GM19468 (cell line): Measurements from ENCODE around the gene ROMO1.
"Not testable (repeated sequence)": the region's sequence is repeated elsewhere in the genome, so short reads cannot be mapped to it uniquely, and the experiment has no call there.

Experiments
- ATAC-seq: cut with Tn5 transposase; IDR thresholded peaks from one replicate; pipeline ENCODE4 v1.9.1; 2021; ENCODE audit warnings: mild to moderate bottlenecking, moderate library complexity, moderate number of reproducible peaks; ENCODE audit not compliant: unreplicated experiment; ENCODE audit errors: extremely low read depth

Gene ROMO1

GRCh38 chr20:35709259-35709658 is 10.1 kb downstream of the ROMO1 start:
- no peak for ATAC-seq

- no peak for ATAC-seq
Observed at GRCh38 chr20:35710039-35710438, 10.8 kb downstream of the ROMO1 start.

GRCh38 chr20:35710884-35711587 is 11.8 kb downstream of the ROMO1 start:
- ATAC-seq, result no peak

GRCh38 chr20:35711588-35712209 is 12.5 kb downstream of the ROMO1 start:
- no peak for ATAC-seq

GRCh38 chr20:35713120-35713519 is 13.9 kb downstream of the ROMO1 start:
- not testable (repeated sequence) for ATAC-seq

- ATAC-seq, result no peak
Observed at GRCh38 chr20:35714127-35714526, 14.9 kb downstream of the ROMO1 start.

GRCh38 chr20:35715652-35716051 is 16.4 kb downstream of the ROMO1 start:
- ATAC-seq, result no peak

- no peak for ATAC-seq
Observed at GRCh38 chr20:35716330-35716729, 17.1 kb downstream of the ROMO1 start.

GRCh38 chr20:35718321-35718720 is 19.1 kb downstream of the ROMO1 start:
- not testable (repeated sequence) for ATAC-seq

- ATAC-seq, result no peak
Observed at GRCh38 chr20:35718972-35719635, 19.9 kb downstream of the ROMO1 start.

- no peak for ATAC-seq
Observed at GRCh38 chr20:35719717-35720116, 20.5 kb downstream of the ROMO1 start.

- no peak for ATAC-seq
Observed at GRCh38 chr20:35720165-35721123, 21.2 kb downstream of the ROMO1 start.

GRCh38 chr20:35721219-35721618 is 22.0 kb downstream of the ROMO1 start:
- ATAC-seq, result no peak

- ATAC-seq, result no peak
Observed at GRCh38 chr20:35721621-35722020, 22.4 kb downstream of the ROMO1 start.

- ATAC-seq, result not testable (repeated sequence)
Observed at GRCh38 chr20:35723275-35723639, 24.1 kb downstream of the ROMO1 start.

GRCh38 chr20:35723652-35724320 is 24.6 kb downstream of the ROMO1 start:
- not testable (repeated sequence) for ATAC-seq

GRCh38 chr20:35724321-35725230 is 25.4 kb downstream of the ROMO1 start:
- ATAC-seq, result no peak

GRCh38 chr20:35726842-35727711 is 27.9 kb downstream of the ROMO1 start:
- ATAC-seq, result no peak
